Measurements from ENCODE around the gene COL9A3.
"Not testable (repeated sequence)": the region's sequence is repeated elsewhere in the genome, so short reads cannot be mapped to it uniquely, and the experiment has no call there.

COL9A3 gene

GRCh38 chr20:62872184-62872847 is 55.5 kb downstream of the COL9A3 start:
- TF ChIP-seq CTCF (IDR thresholded peaks at IDR 0.05; ENCODE audit: low read depth, low read length) = no peak
- H3K4me3 ChIP-seq (ENCODE audit: low read depth, low read length) = no peak overlapping the region

- TF ChIP-seq CTCF (IDR thresholded peaks at IDR 0.05; ENCODE audit: low read depth, low read length) = no peak
- no peak overlapping the region for H3K4me3 ChIP-seq (ENCODE audit: low read depth, low read length)
Measured at GRCh38 chr20:62872862-62873261, 56.0 kb downstream of the COL9A3 start.

GRCh38 chr20:62873280-62873679 is 56.4 kb downstream of the COL9A3 start:
- no peak for TF ChIP-seq CTCF (IDR thresholded peaks at IDR 0.05; ENCODE audit: low read depth, low read length)
- no peak overlapping the region for H3K4me3 ChIP-seq (ENCODE audit: low read depth, low read length)

- TF ChIP-seq CTCF (IDR thresholded peaks at IDR 0.05; ENCODE audit: low read depth, low read length) = peak; percentile 39
- H3K4me3 ChIP-seq (ENCODE audit: low read depth, low read length) = not testable (repeated sequence)
Measured at GRCh38 chr20:62873681-62874031, 56.8 kb downstream of the COL9A3 start.

GRCh38 chr20:62874964-62875344 is 58.1 kb downstream of the COL9A3 start:
- no peak for TF ChIP-seq CTCF (IDR thresholded peaks at IDR 0.05; ENCODE audit: low read depth, low read length)
- H3K4me3 ChIP-seq (ENCODE audit: low read depth, low read length) = no peak overlapping the region

GRCh38 chr20:62875419-62876361 is 58.8 kb downstream of the COL9A3 start:
- peak; percentile 12; the same call in 1 of the 2 replicates for TF ChIP-seq CTCF (IDR thresholded peaks at IDR 0.05; ENCODE audit: low read depth, low read length)
- H3K4me3 ChIP-seq (ENCODE audit: low read depth, low read length) = no peak overlapping the region

GRCh38 chr20:62876501-62876901 is 59.7 kb downstream of the COL9A3 start:
- H3K4me3 ChIP-seq (ENCODE audit: low read depth, low read length) = no peak overlapping the region
- TF ChIP-seq CTCF (IDR thresholded peaks at IDR 0.05; ENCODE audit: low read depth, low read length) = no peak
